Testis (tissue), 3 donors: ENCODE measurements around the gene TAS2R19. TPM values are rescaled to one million over a fixed set of nuclear protein-coding genes. Genes with fewer than 3 reads are reported as not detected.
"Not testable (repeated sequence)": the region's sequence is repeated elsewhere in the genome, so short reads cannot be mapped to it uniquely, and the experiment has no call there.

Source experiments
- DNase-seq: peaks from one replicate; pipeline ENCODE4 v3.0.0-alpha.2; 2019
- H3K27ac ChIP-seq, 2 donors: fragments of 200-600 bp; sonication (generic); one replicate each; pipeline ENCODE4 v1.5.1; 2019
- H3K27me3 ChIP-seq: fragments of 200-600 bp; sonication (generic); one replicate; pipeline ENCODE4 v1.5.1; 2019
- H3K36me3 ChIP-seq: fragments of 200-600 bp; sonication (generic); one replicate; pipeline ENCODE4 v1.5.1; 2017; ENCODE audit warnings: low read depth; ENCODE audit errors: missing control alignments
- H3K4me1 ChIP-seq: fragments of 200-600 bp; sonication (generic); one replicate; pipeline ENCODE4 v1.5.1; 2019
- H3K4me3 ChIP-seq, 2 donors: fragments of 200-600 bp; sonication (generic); one replicate each; pipeline ENCODE4 v1.5.1; 2017 to 2019
- H3K9me3 ChIP-seq: fragments of 200-600 bp; sonication (generic); one replicate; pipeline ENCODE4 v1.5.1; 2017
- CTCF ChIP-seq, 3 experiments: fragments of 450-650 bp in 2 of 3; fragments of 200-600 bp in 1 of 3; sonication (generic) in 1 of 3; IDR thresholded peaks; one replicate each; pipeline ENCODE4 v1.5.1; 2016 to 2019; ENCODE audit warnings: antibody characterized with exemption in 3 of 3, mild to moderate bottlenecking in 2 of 3, moderate library complexity in 1 of 3
- POLR2A ChIP-seq: fragments of 450-650 bp; IDR thresholded peaks from one replicate; pipeline ENCODE4 v1.6.1; 2017; ENCODE audit warnings: antibody characterized with exemption, mild to moderate bottlenecking, moderate library complexity
- WGBS, 2 donors: methylation state at CpG; one replicate each; pipeline ENCODE4 v1.1.5; 2018; 5-methylcytosine and 5-hydroxymethylcytosine counted together
- intact Hi-C: fragments of 100-400 bp; cut with DNase I; formaldehyde crosslinking; loops from one replicate; pipeline ENCODE4 v1.15.1; 2023; ENCODE audit warnings: low total_unique reads
- polyA plus RNA-seq: library from polyadenylated mRNA; stranded (reverse); fragments of 350-450 nt; fragmentation: Illumina TruSeq; extraction: RNeasy Lipid Tissue Mini Kit (QIAGEN cat#74804); gene quantifications from one replicate; pipeline ENCODE4 v1.2.3, GENCODE V29; 2014; ENCODE audit warnings: low read depth, low replicate concordance; ENCODE audit not compliant: insufficient read depth
- total RNA-seq, 2 donors: library from RNA; depleted of rRNA; stranded (reverse); fragments of >200 nt; gene quantifications; one replicate each; pipeline ENCODE4 v1.2.3, GENCODE V29; 2016

TAS2R19 gene
- total and polyA plus RNA-seq, 3 donors from 2014 or later = 0.34 to 10.4 (median 9.3) TPM

- no peaks in the 10 kb centered on the region for H3K27me3 ChIP-seq
- H3K9me3 ChIP-seq = no peaks in the 10 kb centered on the region
- H3K4me3 ChIP-seq = no peak overlapping the region
- no peaks in the 10 kb centered on the region for H3K4me1 ChIP-seq
- no peak overlapping the region for H3K27ac ChIP-seq
- no peak for TF ChIP-seq POLR2A
- H3K36me3 ChIP-seq = no peaks in the 10 kb centered on the region
- no peak for DNase-seq
- intact Hi-C loops = no loop called here
These were observed 37.4 kb upstream of the TAS2R19 start for GRCh38 chr12:11059784-11060183.

DNA sequence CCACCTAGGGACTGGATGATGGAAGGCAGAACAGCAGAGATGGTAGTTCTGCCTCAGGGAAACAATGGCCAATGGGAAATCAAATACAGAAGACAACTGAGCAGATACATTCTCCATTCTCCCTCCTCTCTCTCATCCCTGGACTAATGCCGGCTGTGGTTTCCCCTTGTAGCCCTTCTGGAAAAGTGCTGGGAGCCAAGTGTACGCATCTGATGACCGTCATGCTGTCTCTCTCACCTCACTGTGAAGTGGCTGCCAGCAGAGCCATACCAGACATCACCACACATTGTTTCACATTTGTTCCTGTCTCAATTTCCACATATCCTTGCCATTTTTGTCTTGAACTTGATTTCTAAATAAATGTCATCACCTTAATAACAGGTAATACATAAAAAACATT, 36.6 kb upstream of the TAS2R19 start:
- intact Hi-C loops = no loop called here
- H3K27me3 ChIP-seq = no peaks in the 10 kb centered on the region
- TF ChIP-seq POLR2A (no peak), CTCF (IDR thresholded peaks at IDR 0.05) (no peak)
- WGBS, 2 donors = 89 to 96% methylated on average over 3 of the region's 3 CpGs
- no peak overlapping the region for H3K27ac ChIP-seq
- no peaks in the 10 kb centered on the region for H3K36me3 ChIP-seq
- H3K9me3 ChIP-seq = no peaks in the 10 kb centered on the region
- H3K4me3 ChIP-seq = no peak overlapping the region
- DNase-seq = no peak
- no peaks in the 10 kb centered on the region for H3K4me1 ChIP-seq

GRCh38 chr12:11055306-11055705, 32.9 kb upstream of the TAS2R19 start:
- 42 to 62% methylated on average over 2 of the region's 2 CpGs for WGBS, 2 donors
- Histone ChIP-seq H3K4me1 (no peaks in the 10 kb centered on the region), H3K27me3 (no peaks in the 10 kb centered on the region), H3K4me3 (no peak overlapping the region), H3K36me3 (no peaks in the 10 kb centered on the region), H3K27ac (no peak overlapping the region), H3K9me3 (no peaks in the 10 kb centered on the region)
- DNase-seq = no peak
- TF ChIP-seq CTCF (IDR thresholded peaks at IDR 0.05) (no peak), POLR2A (no peak)
- intact Hi-C loops = no loop called here

- H3K27ac ChIP-seq, DNase-seq, H3K4me1 ChIP-seq, intact Hi-C loops, H3K4me3 ChIP-seq, H3K9me3 ChIP-seq, H3K27me3 ChIP-seq, H3K36me3 ChIP-seq: not testable (repeated sequence)
- WGBS, 2 donors = 94 to 96% methylated on average over 7 of the region's 7 CpGs
These were observed 27.5 kb upstream of the TAS2R19 start for GRCh38 chr12:11049806-11050531.

- H3K9me3 ChIP-seq, H3K4me1 ChIP-seq, intact Hi-C loops, H3K27me3 ChIP-seq, DNase-seq, H3K27ac ChIP-seq, H3K4me3 ChIP-seq, H3K36me3 ChIP-seq: not testable (repeated sequence)
- 54 to 81% methylated on average over 2 of the region's 2 CpGs for WGBS, 2 donors
These were observed 18.9 kb upstream of the TAS2R19 start for GRCh38 chr12:11041366-11041765.

- WGBS, 2 donors = 86% methylated on average over 1 of the region's 1 CpG
- intact Hi-C loops = no loop called here
- Histone ChIP-seq H3K27ac (no peak overlapping the region), H3K4me3 (no peak overlapping the region), H3K36me3 (no peaks in the 10 kb centered on the region), H3K9me3 (no peaks in the 10 kb centered on the region), H3K4me1 (no peaks in the 10 kb centered on the region), H3K27me3 (no peaks in the 10 kb centered on the region)
- DNase-seq = no peak
- TF ChIP-seq CTCF (IDR thresholded peaks at IDR 0.05) (no peak), POLR2A (no peak)
These were observed 17.7 kb upstream of the TAS2R19 start for GRCh38 chr12:11040162-11040561.
